Measurements from ENCODE around the gene ASS1. TPM values are rescaled to one million over a fixed set of nuclear protein-coding genes. Genes with fewer than 3 reads are reported as not detected.

Gene ASS1
- total and polyA plus RNA-seq, 2 of the 13 experiments (the other 11 are each of a cell fraction or from before 2014, with no cell fraction given): 77.6 to 122 TPM

DNA sequence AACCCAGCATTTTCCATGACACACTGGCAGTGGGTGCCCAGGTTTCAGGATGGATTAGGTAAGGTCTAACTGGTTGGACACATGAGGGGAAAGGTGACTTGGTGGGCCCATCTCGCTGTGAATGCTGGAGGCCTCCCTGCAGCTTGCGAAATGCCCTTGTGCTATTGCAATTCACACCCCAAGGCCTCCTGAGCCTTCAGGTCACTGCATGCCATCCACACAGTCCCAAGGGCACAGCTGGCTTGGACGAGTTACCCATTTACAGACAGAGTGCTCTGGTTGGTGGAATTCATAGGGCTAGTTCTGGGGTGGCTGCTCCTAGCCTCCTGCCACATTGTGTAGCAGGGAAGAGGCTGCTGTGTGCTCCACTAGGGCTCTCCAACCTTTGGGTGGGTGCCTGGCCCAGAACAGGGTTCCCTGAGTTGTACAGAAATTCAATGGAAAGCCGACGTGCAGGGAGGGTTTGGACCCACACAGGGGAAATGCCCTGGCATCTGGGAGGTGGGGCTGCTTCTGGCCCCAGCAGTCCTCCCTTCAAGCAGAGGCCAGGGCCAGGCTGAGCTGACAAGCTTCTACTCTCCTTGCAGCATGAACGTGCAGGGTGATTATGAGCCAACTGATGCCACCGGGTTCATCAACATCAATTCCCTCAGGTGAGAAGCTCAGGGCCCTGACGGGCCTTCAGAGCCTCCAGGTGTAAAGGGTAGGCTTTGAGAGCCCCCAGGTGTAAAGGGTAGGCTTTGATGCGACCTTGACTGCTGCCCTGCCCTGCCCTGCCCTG is 54.3 kb downstream of the ASS1 start (continued):
- TF ChIP-seq, protein P1, sequence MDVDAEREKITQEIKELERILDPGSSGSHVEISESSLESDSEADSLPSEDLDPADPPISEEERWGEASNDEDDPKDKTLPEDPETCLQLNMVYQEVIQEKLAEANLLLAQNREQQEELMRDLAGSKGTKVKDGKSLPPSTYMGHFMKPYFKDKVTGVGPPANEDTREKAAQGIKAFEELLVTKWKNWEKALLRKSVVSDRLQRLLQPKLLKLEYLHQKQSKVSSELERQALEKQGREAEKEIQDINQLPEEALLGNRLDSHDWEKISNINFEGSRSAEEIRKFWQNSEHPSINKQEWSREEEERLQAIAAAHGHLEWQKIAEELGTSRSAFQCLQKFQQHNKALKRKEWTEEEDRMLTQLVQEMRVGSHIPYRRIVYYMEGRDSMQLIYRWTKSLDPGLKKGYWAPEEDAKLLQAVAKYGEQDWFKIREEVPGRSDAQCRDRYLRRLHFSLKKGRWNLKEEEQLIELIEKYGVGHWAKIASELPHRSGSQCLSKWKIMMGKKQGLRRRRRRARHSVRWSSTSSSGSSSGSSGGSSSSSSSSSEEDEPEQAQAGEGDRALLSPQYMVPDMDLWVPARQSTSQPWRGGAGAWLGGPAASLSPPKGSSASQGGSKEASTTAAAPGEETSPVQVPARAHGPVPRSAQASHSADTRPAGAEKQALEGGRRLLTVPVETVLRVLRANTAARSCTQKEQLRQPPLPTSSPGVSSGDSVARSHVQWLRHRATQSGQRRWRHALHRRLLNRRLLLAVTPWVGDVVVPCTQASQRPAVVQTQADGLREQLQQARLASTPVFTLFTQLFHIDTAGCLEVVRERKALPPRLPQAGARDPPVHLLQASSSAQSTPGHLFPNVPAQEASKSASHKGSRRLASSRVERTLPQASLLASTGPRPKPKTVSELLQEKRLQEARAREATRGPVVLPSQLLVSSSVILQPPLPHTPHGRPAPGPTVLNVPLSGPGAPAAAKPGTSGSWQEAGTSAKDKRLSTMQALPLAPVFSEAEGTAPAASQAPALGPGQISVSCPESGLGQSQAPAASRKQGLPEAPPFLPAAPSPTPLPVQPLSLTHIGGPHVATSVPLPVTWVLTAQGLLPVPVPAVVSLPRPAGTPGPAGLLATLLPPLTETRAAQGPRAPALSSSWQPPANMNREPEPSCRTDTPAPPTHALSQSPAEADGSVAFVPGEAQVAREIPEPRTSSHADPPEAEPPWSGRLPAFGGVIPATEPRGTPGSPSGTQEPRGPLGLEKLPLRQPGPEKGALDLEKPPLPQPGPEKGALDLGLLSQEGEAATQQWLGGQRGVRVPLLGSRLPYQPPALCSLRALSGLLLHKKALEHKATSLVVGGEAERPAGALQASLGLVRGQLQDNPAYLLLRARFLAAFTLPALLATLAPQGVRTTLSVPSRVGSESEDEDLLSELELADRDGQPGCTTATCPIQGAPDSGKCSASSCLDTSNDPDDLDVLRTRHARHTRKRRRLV (CRISPR knock-in tag; IDR thresholded peaks at IDR 0.05): peak; percentile 26; the same call in 1 of the 2 replicates
- TF ChIP-seq ELF4 (CRISPR knock-in tag; IDR thresholded peaks at IDR 0.05; ENCODE audit: borderline replicate concordance) (peak; percentile 41; the same call in 1 of the 2 replicates), MXI1 (IDR thresholded peaks at IDR 0.05; ENCODE audit: borderline replicate concordance, low read depth, low read length) (peak; percentile 81; the same call in 1 of the 3 replicates), TAF15 (IDR thresholded peaks at IDR 0.05; ENCODE audit: low read depth, low read length, poor library complexity, severe bottlenecking) (no peak), AGO2 (optimal IDR thresholded peaks at IDR 0.05; ENCODE audit: low read depth, low read length) (peak; percentile 49), RFX3 (CRISPR knock-in tag; IDR thresholded peaks at IDR 0.05) (no peak), ZNF660 (CRISPR knock-in tag; IDR thresholded peaks at IDR 0.05; ENCODE audit: borderline replicate concordance, low read depth) (no peak), KDM6A (CRISPR knock-in tag; IDR thresholded peaks at IDR 0.05; ENCODE audit: low read depth) (peak; percentile 89), SMAD3 (CRISPR knock-in tag; IDR thresholded peaks at IDR 0.05) (peak; percentile 89; the same call in 1 of the 2 replicates)
- TF ChIP-seq, protein P2, sequence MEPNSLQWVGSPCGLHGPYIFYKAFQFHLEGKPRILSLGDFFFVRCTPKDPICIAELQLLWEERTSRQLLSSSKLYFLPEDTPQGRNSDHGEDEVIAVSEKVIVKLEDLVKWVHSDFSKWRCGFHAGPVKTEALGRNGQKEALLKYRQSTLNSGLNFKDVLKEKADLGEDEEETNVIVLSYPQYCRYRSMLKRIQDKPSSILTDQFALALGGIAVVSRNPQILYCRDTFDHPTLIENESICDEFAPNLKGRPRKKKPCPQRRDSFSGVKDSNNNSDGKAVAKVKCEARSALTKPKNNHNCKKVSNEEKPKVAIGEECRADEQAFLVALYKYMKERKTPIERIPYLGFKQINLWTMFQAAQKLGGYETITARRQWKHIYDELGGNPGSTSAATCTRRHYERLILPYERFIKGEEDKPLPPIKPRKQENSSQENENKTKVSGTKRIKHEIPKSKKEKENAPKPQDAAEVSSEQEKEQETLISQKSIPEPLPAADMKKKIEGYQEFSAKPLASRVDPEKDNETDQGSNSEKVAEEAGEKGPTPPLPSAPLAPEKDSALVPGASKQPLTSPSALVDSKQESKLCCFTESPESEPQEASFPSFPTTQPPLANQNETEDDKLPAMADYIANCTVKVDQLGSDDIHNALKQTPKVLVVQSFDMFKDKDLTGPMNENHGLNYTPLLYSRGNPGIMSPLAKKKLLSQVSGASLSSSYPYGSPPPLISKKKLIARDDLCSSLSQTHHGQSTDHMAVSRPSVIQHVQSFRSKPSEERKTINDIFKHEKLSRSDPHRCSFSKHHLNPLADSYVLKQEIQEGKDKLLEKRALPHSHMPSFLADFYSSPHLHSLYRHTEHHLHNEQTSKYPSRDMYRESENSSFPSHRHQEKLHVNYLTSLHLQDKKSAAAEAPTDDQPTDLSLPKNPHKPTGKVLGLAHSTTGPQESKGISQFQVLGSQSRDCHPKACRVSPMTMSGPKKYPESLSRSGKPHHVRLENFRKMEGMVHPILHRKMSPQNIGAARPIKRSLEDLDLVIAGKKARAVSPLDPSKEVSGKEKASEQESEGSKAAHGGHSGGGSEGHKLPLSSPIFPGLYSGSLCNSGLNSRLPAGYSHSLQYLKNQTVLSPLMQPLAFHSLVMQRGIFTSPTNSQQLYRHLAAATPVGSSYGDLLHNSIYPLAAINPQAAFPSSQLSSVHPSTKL (CRISPR knock-in tag; IDR thresholded peaks at IDR 0.05): peak; percentile 90
- TF ChIP-seq, protein P3, sequence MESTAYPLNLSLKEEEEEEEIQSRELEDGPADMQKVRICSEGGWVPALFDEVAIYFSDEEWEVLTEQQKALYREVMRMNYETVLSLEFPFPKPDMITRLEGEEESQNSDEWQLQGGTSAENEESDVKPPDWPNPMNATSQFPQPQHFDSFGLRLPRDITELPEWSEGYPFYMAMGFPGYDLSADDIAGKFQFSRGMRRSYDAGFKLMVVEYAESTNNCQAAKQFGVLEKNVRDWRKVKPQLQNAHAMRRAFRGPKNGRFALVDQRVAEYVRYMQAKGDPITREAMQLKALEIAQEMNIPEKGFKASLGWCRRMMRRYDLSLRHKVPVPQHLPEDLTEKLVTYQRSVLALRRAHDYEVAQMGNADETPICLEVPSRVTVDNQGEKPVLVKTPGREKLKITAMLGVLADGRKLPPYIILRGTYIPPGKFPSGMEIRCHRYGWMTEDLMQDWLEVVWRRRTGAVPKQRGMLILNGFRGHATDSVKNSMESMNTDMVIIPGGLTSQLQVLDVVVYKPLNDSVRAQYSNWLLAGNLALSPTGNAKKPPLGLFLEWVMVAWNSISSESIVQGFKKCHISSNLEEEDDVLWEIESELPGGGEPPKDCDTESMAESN (CRISPR knock-in tag; conservative IDR thresholded peaks at IDR 0.05): peak; percentile 92
- TF ChIP-seq, protein P4, sequence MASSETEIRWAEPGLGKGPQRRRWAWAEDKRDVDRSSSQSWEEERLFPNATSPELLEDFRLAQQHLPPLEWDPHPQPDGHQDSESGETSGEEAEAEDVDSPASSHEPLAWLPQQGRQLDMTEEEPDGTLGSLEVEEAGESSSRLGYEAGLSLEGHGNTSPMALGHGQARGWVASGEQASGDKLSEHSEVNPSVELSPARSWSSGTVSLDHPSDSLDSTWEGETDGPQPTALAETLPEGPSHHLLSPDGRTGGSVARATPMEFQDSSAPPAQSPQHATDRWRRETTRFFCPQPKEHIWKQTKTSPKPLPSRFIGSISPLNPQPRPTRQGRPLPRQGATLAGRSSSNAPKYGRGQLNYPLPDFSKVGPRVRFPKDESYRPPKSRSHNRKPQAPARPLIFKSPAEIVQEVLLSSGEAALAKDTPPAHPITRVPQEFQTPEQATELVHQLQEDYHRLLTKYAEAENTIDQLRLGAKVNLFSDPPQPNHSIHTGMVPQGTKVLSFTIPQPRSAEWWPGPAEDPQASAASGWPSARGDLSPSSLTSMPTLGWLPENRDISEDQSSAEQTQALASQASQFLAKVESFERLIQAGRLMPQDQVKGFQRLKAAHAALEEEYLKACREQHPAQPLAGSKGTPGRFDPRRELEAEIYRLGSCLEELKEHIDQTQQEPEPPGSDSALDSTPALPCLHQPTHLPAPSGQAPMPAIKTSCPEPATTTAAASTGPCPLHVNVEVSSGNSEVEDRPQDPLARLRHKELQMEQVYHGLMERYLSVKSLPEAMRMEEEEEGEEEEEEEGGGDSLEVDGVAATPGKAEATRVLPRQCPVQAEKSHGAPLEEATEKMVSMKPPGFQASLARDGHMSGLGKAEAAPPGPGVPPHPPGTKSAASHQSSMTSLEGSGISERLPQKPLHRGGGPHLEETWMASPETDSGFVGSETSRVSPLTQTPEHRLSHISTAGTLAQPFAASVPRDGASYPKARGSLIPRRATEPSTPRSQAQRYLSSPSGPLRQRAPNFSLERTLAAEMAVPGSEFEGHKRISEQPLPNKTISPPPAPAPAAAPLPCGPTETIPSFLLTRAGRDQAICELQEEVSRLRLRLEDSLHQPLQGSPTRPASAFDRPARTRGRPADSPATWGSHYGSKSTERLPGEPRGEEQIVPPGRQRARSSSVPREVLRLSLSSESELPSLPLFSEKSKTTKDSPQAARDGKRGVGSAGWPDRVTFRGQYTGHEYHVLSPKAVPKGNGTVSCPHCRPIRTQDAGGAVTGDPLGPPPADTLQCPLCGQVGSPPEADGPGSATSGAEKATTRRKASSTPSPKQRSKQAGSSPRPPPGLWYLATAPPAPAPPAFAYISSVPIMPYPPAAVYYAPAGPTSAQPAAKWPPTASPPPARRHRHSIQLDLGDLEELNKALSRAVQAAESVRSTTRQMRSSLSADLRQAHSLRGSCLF (CRISPR knock-in tag; IDR thresholded peaks at IDR 0.05; ENCODE audit: borderline replicate concordance): no peak

Data from HepG2 (cell line).